Measurements from ENCODE around the gene ISOC2. TPM values are rescaled to one million over a fixed set of nuclear protein-coding genes. Genes with fewer than 3 reads are reported as not detected.
"Not testable (repeated sequence)": the region's sequence is repeated elsewhere in the genome, so short reads cannot be mapped to it uniquely, and the experiment has no call there.

ISOC2 gene
- total and polyA plus RNA-seq, 3 experiments from 2014 or later: 32.0 to 38.8 (median 33.7) TPM

DNA sequence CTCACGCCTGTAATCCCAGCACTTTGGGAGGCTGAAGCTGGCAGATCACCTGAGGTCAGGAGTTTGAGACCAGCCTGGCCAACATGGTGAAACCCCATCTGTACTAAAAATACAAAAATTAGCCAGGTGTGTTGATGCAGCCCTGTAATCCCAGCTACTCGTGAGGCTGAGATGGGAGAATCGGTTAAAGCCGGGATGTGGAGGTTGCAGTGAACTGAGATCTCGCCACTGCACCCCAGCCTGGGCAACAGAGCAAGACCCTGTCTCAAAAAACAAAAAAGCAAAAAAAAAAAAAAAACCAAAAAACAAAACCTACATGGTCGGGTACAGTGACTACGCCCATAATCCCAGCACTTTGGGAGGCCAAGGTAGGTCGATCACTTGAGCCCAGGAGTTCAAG, 52.3 kb downstream of the ISOC2 start:
- H3K27ac ChIP-seq (ENCODE audit: low read depth, low read length); H3K27me3 Mint-ChIP-seq; H3K27me3 ChIP-seq (ENCODE audit: insufficient read depth, low read length, poor library complexity, severe bottlenecking); DNase-seq; H3K9me3 Mint-ChIP-seq; H3K4me3 ChIP-seq (ENCODE audit: low read length); H3K36me3 ChIP-seq (ENCODE audit: insufficient read depth, low read length); H3K9me3 ChIP-seq (ENCODE audit: low read length): not testable (repeated sequence)
- H3K36me3 Mint-ChIP-seq: peaks cover 7 to 27% (median 22%) of the 10 kb centered on the region in 3 donors
- H3K4me1 ChIP-seq (ENCODE audit: insufficient read depth, low read length): peaks cover 22% of the 10 kb centered on the region
- peak overlapping the region; percentile 70 to 100 (median 98) for H3K27ac Mint-ChIP-seq
- ChIA-PET CTCF (interaction anchor here (1.2 to 1.6 kb wide), 3 partner anchors 9 to 58 kb away, joined by 3 to 5 read pairs (median 5); no protein-coding TSS in a partner anchor), POLR2A (interaction anchor here (0.6 to 1.7 kb wide), 3 partner anchors 67 to 230 kb away, joined by 4 to 6 read pairs (median 4); partner anchors contain the start of genes KMT5C and ZNF628)
- peak overlapping the region in 6 of 7 donors; percentile 49 to 89 (median 70) for H3K4me3 Mint-ChIP-seq
- H3K4me1 Mint-ChIP-seq: peaks cover 27 to 38% (median 33%) of the 10 kb centered on the region in 3 donors

GRCh38 chr19:55408533-55408872, 52.9 kb downstream of the ISOC2 start:
- CTCF ChIA-PET: interaction anchor here (1.3 to 1.6 kb wide), 2 partner anchors 10 to 45 kb away, joined by 5 read pairs; no protein-coding TSS in a partner anchor
- Mint-ChIP-seq H3K36me3 (peaks cover 7 to 33% (median 22%) of the 10 kb centered on the region in 3 donors), H3K4me1 (peaks cover 27 to 38% (median 33%) of the 10 kb centered on the region in 3 donors), H3K4me3 (peak overlapping the region; percentile 89 to 96 (median 94)), H3K27ac (peak overlapping the region; percentile 98 to 100 (median 99)), H3K9me3 (peaks cover 0 to 4% (median 0%) of the 10 kb centered on the region in 5 donors), H3K27me3 (peaks cover 0 to 2% of the 10 kb centered on the region in 2 donors)
- Histone ChIP-seq H3K4me1 (ENCODE audit: insufficient read depth, low read length) (peaks cover 22% of the 10 kb centered on the region), H3K27ac (ENCODE audit: low read depth, low read length) (peak overlapping the region; percentile 99), H3K36me3 (ENCODE audit: insufficient read depth, low read length) (peaks cover 11% of the 10 kb centered on the region), H3K4me3 (ENCODE audit: low read length) (peak overlapping the region; percentile 79), H3K9me3 (ENCODE audit: low read length) (no peaks in the 10 kb centered on the region), H3K27me3 (ENCODE audit: insufficient read depth, low read length, poor library complexity, severe bottlenecking) (no peaks in the 10 kb centered on the region)
- POLR2A ChIA-PET: interaction anchor here (0.6 to 1.7 kb wide), 4 partner anchors 9 to 231 kb away, joined by 3 to 6 read pairs (median 4); partner anchors contain the start of genes KMT5C and ZNF628
- no peak for DNase-seq

DNA sequence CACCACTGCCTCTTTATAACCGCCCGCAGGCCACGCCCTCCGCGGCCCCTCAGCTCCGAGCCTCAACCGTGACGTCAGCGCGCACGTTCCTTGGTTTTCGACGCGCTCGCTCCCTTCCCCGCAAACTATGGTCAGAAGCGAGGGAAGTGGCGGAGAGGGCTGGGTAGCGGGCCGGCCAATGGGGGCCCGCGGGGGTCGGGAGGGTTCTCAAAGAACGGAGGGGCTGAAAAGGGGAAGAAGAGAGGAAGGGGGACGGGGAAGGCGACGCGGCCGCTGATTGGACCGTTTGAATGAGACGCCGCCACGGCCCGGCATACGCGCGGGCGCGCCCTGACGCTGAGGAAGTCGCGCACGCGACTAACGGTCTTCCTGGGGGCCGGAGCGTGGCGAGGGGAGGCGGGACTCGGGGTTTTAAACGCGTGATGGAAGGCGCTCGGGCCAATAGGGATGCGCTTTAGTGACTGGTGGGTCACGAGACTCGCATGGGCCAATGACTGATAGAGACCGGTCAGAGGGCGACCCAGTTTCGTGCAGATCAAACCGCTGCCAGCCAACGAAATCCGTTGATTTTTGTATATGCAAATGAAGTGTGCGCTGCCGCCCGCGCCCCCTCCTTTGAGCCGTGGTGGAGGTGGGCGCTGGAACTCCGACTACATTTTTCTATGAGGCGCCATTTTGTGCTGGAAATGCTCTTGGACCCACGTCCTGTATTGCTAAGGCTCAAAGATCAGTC, 53.5 kb downstream of the ISOC2 start:
- Mint-ChIP-seq H3K4me3 (peak overlapping the region; percentile 89 to 96 (median 94)), H3K4me1 (peaks cover 29 to 41% (median 38%) of the 10 kb centered on the region in 3 donors), H3K36me3 (peaks cover 8 to 38% (median 22%) of the 10 kb centered on the region in 3 donors), H3K27ac (peak overlapping the region; percentile 98 to 100 (median 99)), H3K9me3 (peaks cover 0 to 4% (median 0%) of the 10 kb centered on the region in 5 donors), H3K27me3 (peaks cover 0 to 2% of the 10 kb centered on the region in 2 donors)
- peak overlapping the region; percentile 99 for H3K27ac ChIP-seq (ENCODE audit: low read depth, low read length)
- H3K36me3 ChIP-seq (ENCODE audit: insufficient read depth, low read length): peaks cover 16% of the 10 kb centered on the region
- no peaks in the 10 kb centered on the region for H3K27me3 ChIP-seq (ENCODE audit: insufficient read depth, low read length, poor library complexity, severe bottlenecking)
- peak overlapping the region; percentile 79 for H3K4me3 ChIP-seq (ENCODE audit: low read length)
- POLR2A ChIA-PET: interaction anchor here (0.6 to 2.8 kb wide), 19 partner anchors 8 to 345 kb away, joined by 3 to 20 read pairs (median 7); partner anchors contain the start of genes FIZ1, HSPBP1, ISOC2 and KMT5C
- peaks cover 22% of the 10 kb centered on the region for H3K4me1 ChIP-seq (ENCODE audit: insufficient read depth, low read length)
- DNase-seq: peak; percentile 96 to 98 (median 98)
- no peaks in the 10 kb centered on the region for H3K9me3 ChIP-seq (ENCODE audit: low read length)
- CTCF ChIA-PET: no interaction called here

- H3K4me1 Mint-ChIP-seq: peaks cover 29 to 41% (median 38%) of the 10 kb centered on the region in 3 donors
- H3K4me1 ChIP-seq (ENCODE audit: insufficient read depth, low read length): peaks cover 22% of the 10 kb centered on the region
- H3K36me3 Mint-ChIP-seq: peaks cover 8 to 43% (median 22%) of the 10 kb centered on the region in 3 donors
- peak within 1 kb of the TSS; percentile 89 to 96 (median 94) for H3K4me3 Mint-ChIP-seq
- peak within 1 kb of the TSS; percentile 99 for H3K27ac ChIP-seq (ENCODE audit: low read depth, low read length)
- peak within 1 kb of the TSS; percentile 79 for H3K4me3 ChIP-seq (ENCODE audit: low read length)
- POLR2A ChIA-PET: interaction anchor here (0.6 to 2.8 kb wide), 18 partner anchors 8 to 345 kb away, joined by 3 to 20 read pairs (median 7); partner anchors contain the start of genes FIZ1, HSPBP1, ISOC2 and KMT5C
- H3K27me3 ChIP-seq (ENCODE audit: insufficient read depth, low read length, poor library complexity, severe bottlenecking); DNase-seq; H3K9me3 ChIP-seq (ENCODE audit: low read length); CTCF ChIA-PET; H3K27me3 Mint-ChIP-seq; H3K9me3 Mint-ChIP-seq: not testable (repeated sequence)
- peaks cover 21% of the 10 kb centered on the region for H3K36me3 ChIP-seq (ENCODE audit: insufficient read depth, low read length)
- H3K27ac Mint-ChIP-seq: peak within 1 kb of the TSS; percentile 98 to 100 (median 99)
Observed at GRCh38 chr19:55407550-55407799, 54.0 kb downstream of the ISOC2 start, which contains the start of gene UBE2S. TSS of gene UBE2S (minus strand) at chr19:55407788. CDS start at chr19:55407589, 199 bp downstream.

GRCh38 chr19:55406826-55407549, 54.5 kb downstream of the ISOC2 start:
- Mint-ChIP-seq H3K27me3 (peaks cover 0 to 2% of the 10 kb centered on the region in 2 donors), H3K36me3 (peaks cover 10 to 48% (median 22%) of the 10 kb centered on the region in 3 donors), H3K4me1 (peaks cover 29 to 41% (median 38%) of the 10 kb centered on the region in 3 donors), H3K9me3 (peaks cover 0 to 4% (median 0%) of the 10 kb centered on the region in 5 donors), H3K27ac (peak overlapping the region; percentile 84 to 99 (median 90)), H3K4me3 (peak overlapping the region; percentile 82 to 96 (median 85))
- DNase-seq: peak in 2 of 5 donors; percentile 24 to 30
- no peaks in the 10 kb centered on the region for H3K9me3 ChIP-seq (ENCODE audit: low read length)
- H3K4me3 ChIP-seq (ENCODE audit: low read length): peak overlapping the region; percentile 79
- peaks cover 22% of the 10 kb centered on the region for H3K4me1 ChIP-seq (ENCODE audit: insufficient read depth, low read length)
- H3K27me3 ChIP-seq (ENCODE audit: insufficient read depth, low read length, poor library complexity, severe bottlenecking): no peaks in the 10 kb centered on the region
- ChIA-PET CTCF (interaction anchor here (1.0 kb wide), 1 partner anchor 17 kb away, joined by 3 read pairs; no protein-coding TSS in a partner anchor), POLR2A (interaction anchor here (0.7 to 2.8 kb wide), 16 partner anchors 7 to 226 kb away, joined by 3 to 20 read pairs (median 7); partner anchors contain the start of genes FIZ1, HSPBP1, ISOC2 and KMT5C)
- H3K27ac ChIP-seq (ENCODE audit: low read depth, low read length): peak overlapping the region; percentile 99
- H3K36me3 ChIP-seq (ENCODE audit: insufficient read depth, low read length): peaks cover 25% of the 10 kb centered on the region

DNA sequence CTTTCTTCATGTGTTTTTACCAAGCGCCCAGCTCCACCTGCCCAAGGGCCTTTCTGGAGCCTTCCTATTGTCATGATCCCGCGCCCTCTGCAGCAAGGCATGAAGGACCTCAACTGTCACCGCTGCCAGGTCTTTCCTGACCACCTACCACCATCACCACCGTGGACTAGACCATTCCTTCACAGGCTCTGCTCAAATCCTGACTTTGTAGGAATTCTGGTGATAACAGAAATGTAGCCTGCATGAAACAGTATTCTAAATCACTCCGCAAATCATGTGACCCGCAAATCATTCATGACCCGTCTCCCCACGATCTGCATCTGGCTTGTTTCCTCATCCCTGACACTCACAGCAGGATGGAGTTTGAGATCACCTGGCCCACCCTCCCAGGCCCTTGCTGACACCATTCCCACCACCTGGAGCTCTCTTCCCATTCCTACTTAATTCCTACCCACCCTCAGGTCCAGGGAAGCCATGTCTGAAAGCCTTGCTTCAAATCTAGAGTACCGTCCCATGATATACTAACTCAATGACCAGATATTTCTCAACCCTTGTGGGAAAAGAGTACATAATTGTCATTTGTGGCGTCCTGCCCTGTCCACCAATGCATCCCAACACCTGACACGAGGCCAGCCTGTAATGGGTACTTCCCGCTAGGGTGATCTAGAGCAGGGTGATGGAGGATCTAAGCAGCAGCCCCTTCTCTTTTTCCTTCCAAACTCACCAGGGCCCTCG, 55.2 kb downstream of the ISOC2 start:
- Mint-ChIP-seq H3K9me3 (peaks cover 0 to 4% (median 0%) of the 10 kb centered on the region in 5 donors), H3K4me1 (peaks cover 29 to 41% (median 38%) of the 10 kb centered on the region in 3 donors), H3K36me3 (peaks cover 12 to 52% (median 22%) of the 10 kb centered on the region in 3 donors), H3K4me3 (peak overlapping the region; percentile 82 to 96 (median 85)), H3K27ac (peak overlapping the region; percentile 84 to 99 (median 90)), H3K27me3 (peaks cover 0 to 2% of the 10 kb centered on the region in 2 donors)
- Histone ChIP-seq H3K27me3 (ENCODE audit: insufficient read depth, low read length, poor library complexity, severe bottlenecking) (no peaks in the 10 kb centered on the region), H3K4me1 (ENCODE audit: insufficient read depth, low read length) (peaks cover 22% of the 10 kb centered on the region), H3K27ac (ENCODE audit: low read depth, low read length) (peak overlapping the region; percentile 99), H3K36me3 (ENCODE audit: insufficient read depth, low read length) (peaks cover 30% of the 10 kb centered on the region), H3K9me3 (ENCODE audit: low read length) (no peaks in the 10 kb centered on the region), H3K4me3 (ENCODE audit: low read length) (peak overlapping the region; percentile 79)
- POLR2A ChIA-PET: interaction anchor here (1.0 to 2.8 kb wide), 5 partner anchors 17 to 55 kb away, joined by 3 to 14 read pairs (median 7); partner anchors contain the start of genes ISOC2, RPL28 and TMEM238
- DNase-seq: no peak
- CTCF ChIA-PET: interaction anchor here (1.0 kb wide), 1 partner anchor 17 kb away, joined by 3 read pairs; no protein-coding TSS in a partner anchor

DNA sequence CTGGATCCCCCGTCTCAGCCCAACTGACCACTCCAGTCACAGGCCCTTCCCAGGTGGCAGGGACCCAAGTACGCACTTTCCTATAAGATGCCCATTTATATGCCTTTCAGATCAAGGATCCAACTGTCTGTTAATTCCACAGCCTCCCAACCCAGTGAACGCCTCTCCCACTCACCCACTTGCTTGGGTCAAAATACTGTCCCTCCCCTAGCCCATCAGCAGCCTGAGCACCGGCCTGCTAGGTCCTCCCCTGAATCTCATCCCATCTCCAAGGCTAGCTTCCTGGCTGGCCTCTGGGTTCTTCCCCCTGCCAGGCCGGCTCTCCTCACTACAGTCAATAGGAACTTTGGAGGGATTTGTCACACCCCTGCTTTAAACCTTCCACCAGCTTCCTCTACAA, 55.8 kb downstream of the ISOC2 start:
- Mint-ChIP-seq H3K27me3 (peaks cover 0 to 2% of the 10 kb centered on the region in 2 donors), H3K36me3 (peaks cover 12 to 58% (median 22%) of the 10 kb centered on the region in 3 donors), H3K4me3 (peak overlapping the region; percentile 82 to 96 (median 85)), H3K4me1 (peaks cover 29 to 41% (median 38%) of the 10 kb centered on the region in 3 donors), H3K27ac (peak overlapping the region in 6 of 8 donors; percentile 45 to 99 (median 88)), H3K9me3 (peaks cover 0 to 4% (median 0%) of the 10 kb centered on the region in 5 donors)
- DNase-seq: no peak
- no peaks in the 10 kb centered on the region for H3K9me3 ChIP-seq (ENCODE audit: low read length)
- POLR2A ChIA-PET: interaction anchor here (1.0 to 2.8 kb wide), 4 partner anchors 16 to 56 kb away, joined by 3 to 12 read pairs (median 6); partner anchors contain the start of genes ISOC2, RPL28 and TMEM238
- CTCF ChIA-PET: interaction anchor here (1.0 kb wide), 1 partner anchor 16 kb away, joined by 3 read pairs; no protein-coding TSS in a partner anchor
- no peak overlapping the region for H3K4me3 ChIP-seq (ENCODE audit: low read length)
- peaks cover 22% of the 10 kb centered on the region for H3K4me1 ChIP-seq (ENCODE audit: insufficient read depth, low read length)
- H3K27ac ChIP-seq (ENCODE audit: low read depth, low read length): peak overlapping the region; percentile 99
- peaks cover 30% of the 10 kb centered on the region for H3K36me3 ChIP-seq (ENCODE audit: insufficient read depth, low read length)
- H3K27me3 ChIP-seq (ENCODE audit: insufficient read depth, low read length, poor library complexity, severe bottlenecking): no peaks in the 10 kb centered on the region
